Smooth muscle cell (in vitro differentiated cells): ENCODE data around the gene PCTP. TPM values are rescaled to one million over a fixed set of nuclear protein-coding genes. Genes with fewer than 3 reads are reported as not detected.

Experiments
- DNase-seq: peaks from one replicate; lab custom pipeline; 2025; ENCODE audit not compliant: unreplicated experiment; lab: John Stamatoyannopoulos, UW
- H2AFZ ChIP-seq: fragments of 200-600 bp; sonication (generic); 2 replicates; pipeline ENCODE4 v1.6.0; 2016; ENCODE audit warnings: antibody characterized with exemption, low read depth, mild to moderate bottlenecking
- H3F3A ChIP-seq: fragments of 200-600 bp; sonication (generic); 2 replicates; pipeline ENCODE4 v1.6.0; 2017; ENCODE audit warnings: antibody characterized with exemption, low read depth
- H3K27ac ChIP-seq: fragments of 200-600 bp; sonication (generic); 2 replicates; pipeline ENCODE4 v1.5.1; 2016; ENCODE audit warnings: low read depth, mild to moderate bottlenecking
- H3K27me3 ChIP-seq: fragments of 200-600 bp; sonication (generic); 2 replicates; pipeline ENCODE4 v1.6.1; 2016; ENCODE audit warnings: low read depth, mild to moderate bottlenecking
- H3K36me3 ChIP-seq: fragments of 200-600 bp; sonication (generic); 2 replicates; pipeline ENCODE4 v1.5.1; 2016; ENCODE audit warnings: low read depth
- H3K4me1 ChIP-seq: fragments of 200-600 bp; sonication (generic); 2 replicates; pipeline ENCODE4 v1.5.1; 2016; ENCODE audit warnings: low read depth
- H3K4me2 ChIP-seq: fragments of 200-600 bp; sonication (generic); 2 replicates; pipeline ENCODE4 v1.6.0; 2016; ENCODE audit warnings: mild to moderate bottlenecking
- H3K4me3 ChIP-seq: fragments of 200-600 bp; sonication (generic); 2 replicates; pipeline ENCODE4 v1.5.1; 2016; ENCODE audit warnings: mild to moderate bottlenecking
- H3K79me2 ChIP-seq: fragments of 200-600 bp; sonication (generic); 2 replicates; pipeline ENCODE4 v1.6.0; 2016; ENCODE audit warnings: low read depth, mild to moderate bottlenecking
- H3K9ac ChIP-seq: fragments of 200-600 bp; sonication (generic); 2 replicates; pipeline ENCODE4 v1.6.0; 2016; ENCODE audit warnings: low read depth
- H3K9me3 ChIP-seq: fragments of 200-600 bp; sonication (generic); replicated peaks from 2 replicates; pipeline ENCODE4 v1.5.1; 2016; ENCODE audit warnings: low read depth
- H4K20me1 ChIP-seq: fragments of 200-600 bp; sonication (generic); 2 replicates; pipeline ENCODE4 v1.6.0; 2016; ENCODE audit warnings: low read depth
- CTCF ChIP-seq: fragments of 200-600 bp; sonication (generic); IDR thresholded peaks from 2 replicates; pipeline ENCODE4 v1.5.1; 2017; ENCODE audit warnings: borderline replicate concordance, mild to moderate bottlenecking, antibody characterized with exemption; ENCODE audit not compliant: insufficient read depth, poor library complexity, severe bottlenecking
- WGBS: methylation state at CpG from one replicate; pipeline ENCODE4 v1.1.7; 2016; ENCODE audit warnings: low lambda C conversion rate; 5-methylcytosine and 5-hydroxymethylcytosine counted together
- polyA plus RNA-seq: library from polyadenylated mRNA; unstranded; fragments of >200 nt; fragmentation: Nextera tagmentation; extraction: Ambion mirVana; gene quantifications from 2 replicates; pipeline ENCODE4 v1.2.1, GENCODE V29; 2016
- total RNA-seq: library from RNA; depleted of rRNA; stranded (reverse); fragments of >200 nt; gene quantifications from 2 replicates; pipeline ENCODE4 v1.2.3, GENCODE V29; 2014

The PCTP gene
- total and polyA plus RNA-seq, 2 experiments from 2014 or later: 14.4 to 15.1 TPM

DNA sequence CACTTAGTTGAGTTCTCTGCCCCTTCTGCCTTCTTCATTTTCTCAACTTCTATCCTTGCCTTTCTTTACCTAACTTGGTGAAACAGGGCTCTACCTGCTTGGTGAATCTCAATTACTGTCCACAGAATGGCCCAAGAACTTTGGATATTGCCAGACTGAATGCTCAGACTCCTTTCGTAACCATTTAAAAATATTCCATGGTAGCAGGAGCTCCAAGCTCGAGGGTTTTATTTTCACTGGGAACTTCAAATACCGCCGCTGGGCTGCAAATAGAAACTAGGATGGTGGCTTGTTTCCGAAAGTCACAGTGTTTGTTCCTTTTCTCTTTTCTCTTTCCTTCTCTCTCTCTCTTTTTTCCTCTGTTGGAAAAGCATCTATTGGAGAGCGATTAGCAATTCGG is 41.4 kb upstream of the PCTP start:
- no peak overlapping the region for H3K9ac ChIP-seq
- H3K4me1 ChIP-seq: peaks cover 11% of the 10 kb centered on the region
- H3K4me3 ChIP-seq: no peak overlapping the region
- H4K20me1 ChIP-seq: no peaks in the 10 kb centered on the region
- no peaks in the 10 kb centered on the region for H3F3A ChIP-seq
- no peaks in the 10 kb centered on the region for H3K36me3 ChIP-seq
- H3K9me3 ChIP-seq: no peaks in the 10 kb centered on the region
- no peak overlapping the region for H3K4me2 ChIP-seq
- no peak overlapping the region for H2AFZ ChIP-seq
- 98% methylated on average over 7 of the region's 7 CpGs for WGBS
- H3K27ac ChIP-seq: no peak overlapping the region
- DNase-seq: no peak
- no peaks in the 10 kb centered on the region for H3K79me2 ChIP-seq
- TF ChIP-seq CTCF: no peak
- H3K27me3 ChIP-seq: no peaks in the 10 kb centered on the region

DNA sequence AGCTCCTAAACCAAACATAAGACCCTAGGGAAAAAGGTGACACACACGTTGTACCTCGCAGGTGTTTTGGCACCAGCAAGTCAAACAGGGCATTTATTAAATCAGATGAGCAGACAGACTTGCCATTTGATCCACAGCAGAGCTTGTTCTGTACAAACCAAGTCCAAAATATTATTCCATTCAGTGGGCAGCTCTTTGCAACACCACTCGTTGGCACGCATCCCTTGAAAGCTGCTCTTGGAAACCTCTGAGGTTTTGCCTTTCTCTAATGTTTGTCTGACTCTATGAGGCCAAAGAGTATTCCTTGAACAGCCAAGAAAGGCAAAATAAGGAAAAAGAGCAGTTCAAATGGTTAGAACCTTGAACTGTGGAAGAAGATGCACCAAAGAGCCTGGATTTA is 40.9 kb upstream of the PCTP start:
- H3K4me2 ChIP-seq: no peak overlapping the region
- no peaks in the 10 kb centered on the region for H3K36me3 ChIP-seq
- DNase-seq: no peak
- H3K27me3 ChIP-seq: no peaks in the 10 kb centered on the region
- no peak overlapping the region for H3K9ac ChIP-seq
- H3K27ac ChIP-seq: no peak overlapping the region
- no peaks in the 10 kb centered on the region for H3F3A ChIP-seq
- WGBS: 92% methylated on average over 4 of the region's 4 CpGs
- no peak for TF ChIP-seq CTCF
- H3K79me2 ChIP-seq: no peaks in the 10 kb centered on the region
- H4K20me1 ChIP-seq: no peaks in the 10 kb centered on the region
- peaks cover 11% of the 10 kb centered on the region for H3K4me1 ChIP-seq
- no peak overlapping the region for H2AFZ ChIP-seq
- no peaks in the 10 kb centered on the region for H3K9me3 ChIP-seq
- H3K4me3 ChIP-seq: no peak overlapping the region

GRCh38 chr17:55710410-55710809 is 40.4 kb upstream of the PCTP start:
- no peaks in the 10 kb centered on the region for H3K27me3 ChIP-seq
- no peak for DNase-seq
- TF ChIP-seq CTCF: no peak
- no peaks in the 10 kb centered on the region for H3K79me2 ChIP-seq
- H3K4me3 ChIP-seq: no peak overlapping the region
- no peak overlapping the region for H2AFZ ChIP-seq
- H3K9me3 ChIP-seq: no peaks in the 10 kb centered on the region
- WGBS: 47% methylated on average over 3 of the region's 3 CpGs
- peaks cover 11% of the 10 kb centered on the region for H3K4me1 ChIP-seq
- no peaks in the 10 kb centered on the region for H4K20me1 ChIP-seq
- no peak overlapping the region for H3K27ac ChIP-seq
- H3K36me3 ChIP-seq: no peaks in the 10 kb centered on the region
- H3F3A ChIP-seq: no peaks in the 10 kb centered on the region
- H3K4me2 ChIP-seq: no peak overlapping the region
- no peak overlapping the region for H3K9ac ChIP-seq

DNA sequence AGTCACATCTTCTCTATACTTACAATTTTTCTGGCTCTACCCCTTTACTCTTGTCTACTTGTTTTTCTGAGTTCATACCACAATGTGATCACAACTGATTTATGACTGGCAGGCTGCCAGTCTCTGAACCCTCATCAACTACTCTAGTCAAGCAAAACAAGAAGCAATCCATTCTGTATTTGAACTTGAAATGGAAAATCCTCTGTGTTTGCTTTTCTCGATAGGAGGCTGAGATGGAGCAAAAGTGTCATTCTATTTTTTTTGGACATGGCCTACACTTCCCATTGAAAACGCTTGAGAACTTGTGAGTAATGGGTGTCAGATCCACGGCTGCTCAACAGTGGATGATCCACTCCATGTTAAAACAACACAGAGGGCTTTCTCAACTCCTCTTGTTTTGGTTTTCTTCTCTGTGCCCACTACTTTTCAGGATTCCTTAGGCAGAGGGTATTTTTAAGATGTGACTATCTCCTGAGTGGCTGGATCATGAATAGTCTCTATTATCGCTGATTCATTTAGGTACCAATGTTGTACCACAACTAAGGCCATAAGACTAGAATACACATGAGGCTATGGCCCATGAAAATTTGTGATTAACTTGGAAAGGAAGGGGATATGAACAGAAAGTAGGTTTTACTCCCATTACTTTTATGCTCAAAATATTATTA is 39.9 kb upstream of the PCTP start:
- Histone ChIP-seq H3K4me3 (no peak overlapping the region), H3K27ac (no peak overlapping the region), H3K9ac (no peak overlapping the region), H4K20me1 (no peaks in the 10 kb centered on the region), H3F3A (no peaks in the 10 kb centered on the region), H3K4me1 (peaks cover 11% of the 10 kb centered on the region), H3K36me3 (no peaks in the 10 kb centered on the region), H3K9me3 (no peaks in the 10 kb centered on the region), H2AFZ (no peak overlapping the region), H3K4me2 (no peak overlapping the region), H3K27me3 (no peaks in the 10 kb centered on the region), H3K79me2 (no peaks in the 10 kb centered on the region)
- WGBS: 85% methylated on average over 4 of the region's 4 CpGs
- no peak for TF ChIP-seq CTCF
- no peak for DNase-seq
